ENCODE measurements around the gene CALD1. TPM values are rescaled to one million over a fixed set of nuclear protein-coding genes. Genes with fewer than 3 reads are reported as not detected.

The CALD1 gene
- total RNA-seq, 1 donor from 2014 or later: 7.2 TPM

DNA sequence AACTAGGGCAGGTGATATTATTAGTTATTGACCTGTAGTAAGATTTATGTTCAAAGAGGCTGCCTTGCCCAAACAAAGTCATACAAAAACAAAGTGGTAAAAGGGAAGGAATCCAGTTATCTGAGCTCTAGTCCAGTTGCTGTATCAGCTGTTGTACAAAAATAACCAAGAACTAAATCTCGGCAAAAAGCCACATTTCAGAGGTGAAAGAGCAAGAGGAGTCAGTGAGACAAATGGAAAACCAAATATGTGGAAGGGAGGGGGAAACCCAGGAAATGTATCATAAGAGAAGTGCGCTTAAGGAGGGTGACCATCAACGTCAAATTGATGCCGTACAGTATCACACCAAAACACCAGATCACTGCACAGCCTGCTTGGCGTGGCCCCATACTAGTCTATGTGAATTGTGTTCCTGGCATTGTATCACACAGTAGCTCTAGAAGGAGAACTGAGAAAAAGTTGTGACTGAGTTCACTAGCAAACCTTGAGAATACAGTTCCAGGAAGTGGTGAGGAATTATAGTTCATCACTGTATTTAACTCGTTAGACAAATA is 213.3 kb downstream of the CALD1 start:
- no peak for DNase-seq
- Mint-ChIP-seq H3K4me3 (peak overlapping the region; percentile 4), H3K9me3 (no peaks in the 10 kb centered on the region), H3K27me3 (no peaks in the 10 kb centered on the region), H3K36me3 (ENCODE audit: low read depth) (peaks cover 31% of the 10 kb centered on the region), H3K27ac (peak overlapping the region; percentile 9), H3K4me1 (peaks cover 36% of the 10 kb centered on the region)
- intact Hi-C loops (cut with micrococcal nuclease): no loop called here

DNA sequence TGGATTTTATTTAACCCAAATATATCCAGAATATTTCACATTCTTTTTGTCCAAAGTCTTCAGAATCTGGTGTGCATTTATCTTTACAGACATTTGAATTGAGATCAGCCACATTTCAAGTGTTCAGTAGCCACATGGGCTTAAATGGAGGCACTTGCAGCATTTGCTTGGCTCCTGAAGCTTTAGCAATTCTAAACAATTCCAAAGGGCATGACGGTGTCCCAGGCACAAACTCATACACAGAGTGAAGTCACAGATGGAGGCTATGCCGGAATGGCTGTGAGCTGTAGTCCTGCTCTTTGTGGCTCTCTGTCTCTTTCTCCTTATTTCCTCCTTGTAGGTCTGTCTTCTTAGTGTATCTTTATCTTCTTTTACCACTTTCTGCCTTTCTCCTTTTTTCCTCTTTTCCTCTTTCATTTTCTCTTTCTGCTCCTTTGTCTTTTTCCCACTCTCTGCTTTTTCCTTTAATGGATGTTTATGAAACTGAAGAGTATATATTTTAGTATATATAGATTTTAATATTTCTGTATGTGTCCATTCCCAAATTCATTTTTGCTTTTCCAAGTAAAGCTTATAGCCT is 214.5 kb downstream of the CALD1 start:
- Mint-ChIP-seq H3K36me3 (ENCODE audit: low read depth) (peaks cover 31% of the 10 kb centered on the region), H3K27ac (peak overlapping the region; percentile 14), H3K4me3 (no peak overlapping the region), H3K9me3 (no peaks in the 10 kb centered on the region), H3K4me1 (peaks cover 34% of the 10 kb centered on the region), H3K27me3 (no peaks in the 10 kb centered on the region)
- intact Hi-C loops (cut with micrococcal nuclease): no loop called here
- no peak for DNase-seq

DNA sequence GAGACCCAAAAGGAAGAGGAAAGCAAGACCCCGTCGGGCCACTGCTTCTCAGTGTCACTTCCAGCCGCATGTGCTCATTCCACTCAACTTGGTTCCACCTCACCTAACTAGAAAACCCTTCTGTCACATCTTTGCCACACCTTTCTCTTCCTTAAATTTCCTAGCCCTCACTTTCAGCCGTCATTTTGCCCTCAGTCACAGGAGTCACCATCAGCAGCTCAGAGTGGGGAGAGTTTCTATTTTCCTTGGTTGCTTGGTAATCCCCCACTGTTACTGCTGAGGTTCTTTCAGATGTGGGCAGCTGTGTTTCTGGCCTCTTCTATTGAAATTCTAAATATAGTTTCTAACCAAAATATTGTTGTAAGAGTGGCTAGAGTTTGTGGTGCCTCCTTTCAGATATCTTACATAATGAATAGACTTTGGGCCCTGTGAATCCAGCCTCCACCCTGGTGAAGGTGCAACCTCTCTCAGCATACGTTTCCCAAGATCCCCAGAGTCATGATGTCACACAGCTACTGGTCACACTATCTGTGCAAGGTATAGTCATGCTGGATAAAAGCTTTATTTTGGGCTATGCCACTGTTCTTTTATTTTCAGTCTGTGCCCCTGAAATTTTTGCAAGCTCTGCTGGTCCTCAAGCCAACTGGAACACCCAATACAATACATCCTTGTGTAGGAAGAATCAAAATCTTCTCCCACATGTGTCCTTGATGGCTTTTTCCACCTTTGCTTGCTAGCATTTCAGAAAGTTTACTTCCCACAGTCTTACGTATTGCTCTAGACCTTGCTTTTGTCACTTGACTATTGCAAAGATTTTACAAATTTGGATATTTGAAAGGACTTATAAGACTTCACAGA is 216.0 kb downstream of the CALD1 start:
- Mint-ChIP-seq H3K4me1 (peaks cover 27% of the 10 kb centered on the region), H3K27ac (peak overlapping the region; percentile 25), H3K9me3 (no peaks in the 10 kb centered on the region), H3K4me3 (no peak overlapping the region), H3K36me3 (ENCODE audit: low read depth) (peaks cover 23% of the 10 kb centered on the region), H3K27me3 (no peaks in the 10 kb centered on the region)
- intact Hi-C loops (cut with micrococcal nuclease): no loop called here
- DNase-seq: peak; percentile 66

DNA sequence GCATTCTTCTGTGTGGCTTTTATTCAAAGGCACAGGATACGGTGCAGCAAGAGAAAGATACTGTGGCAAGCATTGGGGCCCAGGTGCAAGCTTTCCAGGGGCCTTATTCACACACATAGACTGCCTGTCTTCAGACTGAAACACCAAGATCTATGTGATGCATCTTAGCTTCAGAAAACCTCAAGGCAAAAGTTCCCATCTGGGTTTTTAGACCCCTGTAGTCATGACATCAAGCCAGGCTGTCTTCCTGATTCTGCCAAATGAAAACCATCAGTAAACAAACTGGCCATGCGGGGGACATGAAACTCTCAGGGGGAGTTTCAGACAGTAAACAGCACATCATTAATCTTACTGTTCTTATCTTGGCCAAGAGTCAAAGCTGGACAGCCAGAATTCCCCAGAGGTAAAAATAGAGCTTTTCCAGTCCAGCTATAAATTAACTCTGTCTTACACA is 216.7 kb downstream of the CALD1 start:
- Mint-ChIP-seq H3K4me1 (peaks cover 21% of the 10 kb centered on the region), H3K27ac (no peak overlapping the region), H3K27me3 (no peaks in the 10 kb centered on the region), H3K4me3 (no peak overlapping the region), H3K36me3 (ENCODE audit: low read depth) (peaks cover 23% of the 10 kb centered on the region), H3K9me3 (no peaks in the 10 kb centered on the region)
- intact Hi-C loops (cut with micrococcal nuclease): no loop called here
- DNase-seq: no peak

DNA sequence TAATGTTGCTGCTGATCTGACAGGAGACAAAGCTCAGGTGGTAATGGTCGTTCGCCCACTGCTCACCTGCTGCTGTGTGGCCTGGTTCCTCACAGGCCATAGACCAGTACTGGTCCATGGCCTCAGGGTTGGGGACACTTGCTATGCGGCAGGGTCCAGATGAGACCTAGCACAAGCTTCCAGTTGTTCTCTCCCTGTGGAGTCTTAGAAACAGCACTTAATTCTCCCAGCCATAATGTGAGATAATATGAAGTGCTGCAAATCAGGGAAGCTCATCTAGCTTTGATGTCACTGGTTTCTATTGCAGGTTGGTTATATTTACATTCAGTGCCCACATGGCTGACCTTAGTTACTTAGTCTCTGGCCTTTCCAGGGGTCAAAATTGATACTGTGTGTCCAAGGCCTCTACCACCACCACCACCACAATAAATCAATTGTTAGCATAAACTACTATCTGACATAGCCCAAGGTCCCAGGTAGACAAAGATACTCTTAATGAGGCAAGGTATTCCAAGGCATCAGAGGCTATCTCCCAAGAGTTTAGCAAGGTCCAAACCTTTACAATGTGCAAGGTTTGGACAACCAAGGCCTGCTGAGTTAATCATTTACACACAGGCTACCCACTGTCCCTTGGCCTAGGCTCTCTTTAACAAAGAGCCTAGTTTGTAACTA is 217.9 kb downstream of the CALD1 start:
- Mint-ChIP-seq H3K4me1 (peaks cover 14% of the 10 kb centered on the region), H3K27me3 (no peaks in the 10 kb centered on the region), H3K36me3 (ENCODE audit: low read depth) (peaks cover 19% of the 10 kb centered on the region), H3K27ac (no peak overlapping the region), H3K4me3 (no peak overlapping the region), H3K9me3 (no peaks in the 10 kb centered on the region)
- intact Hi-C loops (cut with micrococcal nuclease): no loop called here
- no peak for DNase-seq

DNA sequence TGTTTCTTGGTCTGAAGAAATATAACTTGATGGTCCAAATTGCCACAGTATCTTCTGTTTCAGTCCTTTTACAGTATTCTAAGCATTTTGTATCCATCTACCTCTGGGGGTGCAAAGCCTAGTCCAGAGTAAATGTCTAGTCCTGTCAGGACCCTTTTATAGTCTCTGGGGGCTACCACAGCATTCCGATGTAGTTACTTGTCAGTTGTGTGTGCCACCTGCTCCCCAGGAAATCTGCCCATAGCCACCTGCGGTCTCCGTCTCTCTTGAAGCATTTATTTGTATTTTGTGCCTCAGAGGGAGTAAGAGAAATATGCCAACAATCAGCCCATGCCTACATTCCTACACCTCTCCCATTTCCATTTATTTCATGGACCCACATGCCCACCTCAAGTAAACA is 219.7 kb downstream of the CALD1 start:
- peaks cover 12% of the 10 kb centered on the region for H3K36me3 Mint-ChIP-seq (ENCODE audit: low read depth)
- no peak overlapping the region for H3K4me3 Mint-ChIP-seq
- intact Hi-C loops (cut with micrococcal nuclease): no loop called here
- H3K27ac Mint-ChIP-seq: no peak overlapping the region
- no peaks in the 10 kb centered on the region for H3K9me3 Mint-ChIP-seq
- H3K4me1 Mint-ChIP-seq: peaks cover 7% of the 10 kb centered on the region
- no peak for DNase-seq
- H3K27me3 Mint-ChIP-seq: no peaks in the 10 kb centered on the region

DNA sequence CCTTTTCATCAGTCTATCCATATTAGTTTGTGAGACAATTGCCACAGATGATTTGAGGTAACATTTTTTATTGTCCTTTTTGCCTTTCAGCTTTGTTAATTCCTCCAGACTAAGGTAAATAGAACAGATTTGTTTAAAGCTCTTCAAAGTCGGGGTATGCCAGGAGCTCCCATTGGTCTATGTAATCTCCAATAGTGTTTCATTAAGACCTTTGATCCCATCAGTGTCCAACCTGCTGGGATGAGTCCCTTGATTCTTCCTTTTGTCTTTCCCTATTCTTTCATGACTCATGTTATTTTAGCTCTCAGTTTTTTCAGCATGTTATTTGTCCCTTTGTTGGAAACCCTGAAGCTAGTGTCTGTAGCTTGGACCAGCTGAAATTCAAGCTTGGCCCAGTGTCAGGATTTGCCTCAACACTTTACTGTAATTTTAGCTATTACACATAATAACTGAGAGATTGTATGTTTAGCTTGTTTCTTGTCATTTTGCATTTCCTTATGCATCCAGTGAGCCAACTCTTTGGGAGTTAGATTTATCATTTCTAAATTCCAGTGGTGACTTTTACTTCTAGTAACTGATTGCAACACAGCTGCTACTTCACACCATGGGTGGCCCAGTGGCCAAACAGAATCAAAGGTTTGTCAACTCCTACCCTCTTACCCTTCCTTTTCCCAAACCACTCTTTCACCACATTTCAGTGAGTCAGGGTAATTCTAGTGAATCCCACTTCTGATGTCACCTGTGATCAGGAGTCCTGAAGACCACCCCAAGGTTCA is 222.1 kb downstream of the CALD1 start:
- peaks cover 2% of the 10 kb centered on the region for H3K36me3 Mint-ChIP-seq (ENCODE audit: low read depth)
- no peaks in the 10 kb centered on the region for H3K4me1 Mint-ChIP-seq
- H3K27ac Mint-ChIP-seq: no peak overlapping the region
- H3K27me3 Mint-ChIP-seq: no peaks in the 10 kb centered on the region
- no peaks in the 10 kb centered on the region for H3K9me3 Mint-ChIP-seq
- intact Hi-C loops (cut with micrococcal nuclease): no loop called here
- H3K4me3 Mint-ChIP-seq: no peak overlapping the region
- DNase-seq: no peak

DNA sequence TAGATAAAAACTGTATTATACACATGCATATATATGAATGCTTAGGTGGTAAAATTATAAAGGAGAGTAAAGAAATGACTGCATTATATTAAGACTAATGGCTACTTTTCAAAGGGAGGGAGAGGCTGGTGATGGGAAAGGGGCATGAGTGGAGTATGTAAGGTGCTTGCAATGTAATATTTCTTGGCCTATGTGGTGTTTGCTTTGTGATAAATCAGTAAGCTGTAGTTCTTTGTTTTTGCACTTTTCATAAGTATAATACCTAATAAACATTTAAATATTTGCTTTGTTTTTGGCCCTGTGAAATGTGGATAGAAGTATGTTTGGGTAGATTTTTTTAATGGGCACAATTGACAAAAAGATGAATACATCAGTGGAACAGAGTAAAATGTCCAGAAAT is 232.8 kb downstream of the CALD1 start:
- Mint-ChIP-seq H3K9me3 (peaks cover 7% of the 10 kb centered on the region), H3K36me3 (ENCODE audit: low read depth) (no peaks in the 10 kb centered on the region), H3K27ac (no peak overlapping the region), H3K4me1 (no peaks in the 10 kb centered on the region), H3K27me3 (peaks cover 5% of the 10 kb centered on the region), H3K4me3 (no peak overlapping the region)
- intact Hi-C loops (cut with micrococcal nuclease): no loop called here
- no peak for DNase-seq

Other genes with a start within 250 kb of the CALD1 start
- not detected in 2 replicates for gene AKR1B15, start 230.5 kb upstream of the CALD1 start, total RNA-seq
- 22.3 and 22.6 TPM in 2 replicates for gene BPGM, start 132.8 kb upstream of the CALD1 start, total RNA-seq
- gene AGBL3, start 206.9 kb downstream of the CALD1 start, total RNA-seq: 2.0 and 3.4 TPM in 2 replicates